ENCODE measurements around the gene LMO4. TPM values are rescaled to one million over a fixed set of nuclear protein-coding genes. Genes with fewer than 3 reads are reported as not detected.
A peak's percentile ranks its signal among the peaks of the same experiment; 100 is the strongest.

LMO4 gene
- polyA plus RNA-seq, 2 of the 4 experiments (the other 2 are of a cell fraction), result 54.7 to 68.9 TPM

DNA sequence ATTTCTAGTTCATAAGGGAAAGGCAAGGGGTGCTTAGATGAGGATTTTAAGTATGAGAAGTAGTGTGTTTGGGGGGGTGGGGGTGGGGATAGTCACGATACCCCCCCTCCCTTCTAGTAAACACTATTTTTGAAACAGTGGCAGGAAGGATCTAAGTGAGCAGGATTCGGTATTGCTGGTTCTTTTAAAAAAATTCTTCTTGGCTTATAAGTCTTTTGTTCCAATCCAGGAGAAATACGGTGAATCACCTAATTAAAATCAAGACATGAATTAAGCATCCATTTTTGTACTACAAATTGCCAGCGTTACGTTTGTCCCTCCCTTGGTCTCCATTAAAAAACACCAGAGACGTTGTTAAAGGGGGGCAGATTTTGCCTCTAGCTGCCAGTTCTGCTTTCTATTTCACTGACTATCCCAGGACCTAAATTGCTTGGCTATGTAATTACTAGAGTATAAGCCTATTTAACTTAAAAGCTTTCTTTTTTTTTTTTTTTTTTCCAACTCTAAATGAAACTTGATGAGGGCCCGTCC lies 911 bp downstream of the LMO4 start (continued):
- TF ChIP-seq FOXS1 (CRISPR knock-in tag; IDR thresholded peaks at IDR 0.05) (no peak), JUNB (IDR thresholded peaks at IDR 0.05) (no peak), CBX8 (IDR thresholded peaks at IDR 0.05) (no peak)

DNA sequence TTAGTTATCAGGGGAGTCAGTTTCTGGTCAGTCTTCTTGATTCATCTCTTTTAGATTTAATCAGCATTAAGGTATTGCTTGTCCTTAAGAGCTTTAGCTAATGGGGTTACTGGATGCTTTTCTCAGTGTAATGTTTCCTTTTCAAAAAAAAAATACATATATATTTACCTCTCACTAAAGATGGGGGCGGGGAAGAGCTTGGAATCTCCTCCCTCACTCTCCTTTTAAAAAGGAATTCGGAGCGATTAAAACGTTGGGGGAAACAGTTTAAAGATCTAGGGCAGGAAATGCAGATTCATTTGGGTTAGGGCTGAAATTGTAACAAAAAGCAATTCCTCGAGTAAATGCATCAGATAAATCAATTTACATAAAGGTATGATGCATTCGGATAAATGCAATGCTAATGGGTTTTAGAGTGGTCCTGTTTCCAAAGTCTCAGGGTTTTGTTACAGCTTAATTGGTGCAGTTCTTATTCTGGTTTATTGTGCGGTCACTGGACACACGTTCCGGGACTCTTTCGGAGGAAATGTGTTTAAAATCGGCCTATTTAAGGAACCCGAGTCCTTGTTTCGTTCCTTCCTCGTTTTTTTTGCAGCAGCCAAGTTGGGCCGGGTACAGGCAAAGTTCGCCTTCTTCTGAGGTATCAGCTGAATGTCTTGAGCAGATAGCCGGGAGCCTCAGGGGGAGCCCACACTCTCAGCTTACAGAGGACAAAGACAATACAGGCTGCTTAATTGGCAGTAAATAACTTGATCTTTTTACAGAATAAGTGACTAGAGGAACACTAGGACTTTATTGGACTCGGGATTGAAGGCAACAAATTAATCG lies 1.6 kb downstream of the LMO4 start:
- peaks cover 23% of the 10 kb centered on the region; the same call in 2 of the 3 replicates for H3K4me1 ChIP-seq
- H3K9me3 ChIP-seq, result no peaks in the 10 kb centered on the region
- peak overlapping the region; percentile 97 to 98 for H3K27ac ChIP-seq
- TF ChIP-seq HDAC2 (IDR thresholded peaks at IDR 0.05) (no peak), RAD21 (conservative IDR thresholded peaks at IDR 0.05 in 1 of 2, IDR thresholded peaks at IDR 0.05 in 1 of 2) (no peak), ESRRA (IDR thresholded peaks at IDR 0.05; ENCODE audit: borderline replicate concordance, low read length) (no peak), PHF8 (IDR thresholded peaks at IDR 0.05; ENCODE audit: borderline replicate concordance, low read depth) (no peak), JUNB (IDR thresholded peaks at IDR 0.05) (no peak), HOXB5 (CRISPR knock-in tag; IDR thresholded peaks at IDR 0.05) (no peak), POLR2AphosphoS2 (conservative IDR thresholded peaks at IDR 0.05; ENCODE audit: low read length) (no peak)
- DNase-seq (ENCODE audit: low read depth in 1 of 2, low spot score in 1 of 2) (no peak), FAIRE-seq (no peak), ATAC-seq (no peak)
- 1% methylated on average over 19 of the region's 19 CpGs for WGBS (ENCODE audit: missing lambda C conversion rate)
- CTCF ChIA-PET, result interaction anchor here (1.0 to 2.1 kb wide), 3 partner anchors 10 to 624 kb away, joined by 3 to 8 read pairs (median 4); no protein-coding TSS in a partner anchor
- POLR2A ChIA-PET, result interaction anchor here (0.7 kb wide), 1 partner anchor 902 kb away, joined by 6 read pairs; no protein-coding TSS in a partner anchor
- H3K4me3 ChIP-seq, result peak overlapping the region; percentile 90
- peak overlapping the region; percentile 95 for H3K4me2 ChIP-seq

DNA sequence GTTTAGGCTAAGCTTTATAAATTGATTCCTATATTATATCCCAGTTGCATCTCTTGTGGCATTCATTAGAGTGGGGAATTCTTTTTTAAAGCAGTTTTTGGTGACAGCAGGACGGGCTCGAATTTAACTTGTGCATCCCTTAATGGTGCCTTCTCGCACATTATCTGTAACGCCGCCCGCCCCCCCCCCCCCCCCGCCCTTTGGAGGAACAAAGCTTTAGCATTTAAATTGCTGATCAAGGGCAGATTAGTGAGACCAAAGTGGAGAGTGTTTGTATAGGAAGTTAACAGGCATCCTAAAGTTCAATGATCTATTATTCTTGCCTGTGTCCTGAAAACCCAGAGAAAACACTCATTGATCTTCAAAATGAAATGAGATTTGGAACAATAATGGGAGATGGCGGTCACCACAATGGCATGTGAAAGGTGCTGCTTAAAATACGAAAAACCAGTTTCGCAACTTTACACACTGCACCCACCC lies 2.2 kb downstream of the LMO4 start:
- Histone ChIP-seq H3K9me3 (no peaks in the 10 kb centered on the region), H3K4me3 (peak overlapping the region; percentile 90), H3K4me1 (peaks cover 26% of the 10 kb centered on the region; the same call in 2 of the 3 replicates), H3K4me2 (peak overlapping the region; percentile 95), H3K27ac (peak overlapping the region; percentile 97 to 98; a peak in 5 of 6 replicates)
- DNase-seq (ENCODE audit: low read depth in 1 of 2, low spot score in 1 of 2) (no peak), FAIRE-seq (no peak), ATAC-seq (no peak)
- ChIA-PET POLR2A (interaction anchor here (0.6 kb wide), 1 partner anchor 164 kb away, joined by 4 read pairs; no protein-coding TSS in a partner anchor), CTCF (interaction anchor here (1.2 to 2.1 kb wide), 2 partner anchors 9 to 623 kb away, joined by 4 to 8 read pairs; no protein-coding TSS in a partner anchor)
- peak in 1 of 2 experiments; percentile 63; a peak in 2 of 4 replicates for TF ChIP-seq CEBPB (IDR thresholded peaks at IDR 0.05)
- no peak for TF ChIP-seq ZNF302 (CRISPR knock-in tag; IDR thresholded peaks at IDR 0.05)
- 3% methylated on average over 6 of the region's 10 CpGs for WGBS (ENCODE audit: missing lambda C conversion rate)

DNA sequence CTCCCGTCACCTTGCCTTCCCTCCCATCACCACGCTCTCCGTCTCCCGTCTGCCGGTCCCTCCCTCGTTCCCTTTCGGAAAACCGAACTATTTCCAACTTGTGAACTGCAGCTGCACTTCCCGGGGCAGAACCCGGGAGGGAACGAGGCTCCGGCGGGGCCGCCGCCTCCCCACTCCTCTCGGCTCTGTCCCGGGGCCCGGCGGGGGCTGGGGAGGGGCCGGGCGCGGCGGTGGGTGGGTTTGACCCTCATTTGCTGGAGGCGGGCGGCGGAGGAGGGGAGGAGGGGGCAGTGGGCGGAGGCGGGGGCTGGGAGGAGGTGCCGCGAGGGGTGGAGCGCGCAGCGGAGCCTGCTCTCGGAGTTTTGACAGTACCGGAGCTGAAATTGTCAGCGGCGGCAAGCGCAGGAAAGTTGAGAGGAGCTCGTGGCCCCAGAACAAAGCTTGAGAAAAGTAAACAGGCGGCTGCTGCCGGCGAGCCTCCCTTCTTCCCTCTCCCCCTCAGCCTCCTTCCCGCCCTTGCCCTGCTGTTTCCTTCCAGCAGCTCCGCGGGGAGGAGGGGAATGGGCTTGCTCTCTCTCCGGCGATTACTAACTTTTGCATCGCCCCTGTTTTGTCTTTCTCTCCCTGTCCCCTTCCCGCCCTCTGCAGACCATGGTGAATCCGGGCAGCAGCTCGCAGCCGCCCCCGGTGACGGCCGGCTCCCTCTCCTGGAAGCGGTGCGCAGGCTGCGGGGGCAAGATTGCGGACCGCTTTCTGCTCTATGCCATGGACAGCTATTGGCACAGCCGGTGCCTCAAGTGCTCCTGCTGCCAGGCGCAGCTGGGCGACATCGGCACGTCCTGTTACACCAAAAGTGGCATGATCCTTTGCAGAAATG lies 2.9 kb downstream of the LMO4 start:
- ChIA-PET CTCF (interaction anchor here (0.6 to 2.1 kb wide), 2 partner anchors 622 to 1050 kb away, joined by 3 to 8 read pairs; no protein-coding TSS in a partner anchor), POLR2A (interaction anchor here (0.6 kb wide), 1 partner anchor 164 kb away, joined by 4 read pairs; no protein-coding TSS in a partner anchor)
- Histone ChIP-seq H3K4me1 (peaks cover 29% of the 10 kb centered on the region), H3K9me3 (no peaks in the 10 kb centered on the region), H3K4me3 (peak overlapping the region; percentile 90), H3K27ac (peak overlapping the region; percentile 69 to 98; a peak in 5 of 6 replicates), H3K4me2 (peak overlapping the region; percentile 95)
- FAIRE-seq (no peak), DNase-seq (ENCODE audit: low read depth in 1 of 2, low spot score in 1 of 2) (peak; percentile 24 to 49), ATAC-seq (peak in 1 of 2 experiments; percentile 55; a peak in 3 of 6 replicates)
- TF ChIP-seq JUN (IDR thresholded peaks at IDR 0.05), result peak in 1 of 2 experiments; percentile 39; a peak in 1 of 5 replicates
- TF ChIP-seq, protein P1, sequence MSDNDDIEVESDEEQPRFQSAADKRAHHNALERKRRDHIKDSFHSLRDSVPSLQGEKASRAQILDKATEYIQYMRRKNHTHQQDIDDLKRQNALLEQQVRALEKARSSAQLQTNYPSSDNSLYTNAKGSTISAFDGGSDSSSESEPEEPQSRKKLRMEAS (IDR thresholded peaks at IDR 0.05), result peak; percentile 28; the same call in 1 of the 2 replicates
- no peak for TF ChIP-seq MAFK (IDR thresholded peaks at IDR 0.05; ENCODE audit: partially characterized antibody)
- WGBS (ENCODE audit: missing lambda C conversion rate), result 10% methylated on average over 27 of the region's 65 CpGs

Measured in A549 (cell line).